HS-5 (cell line): ENCODE measurements around the gene EDIL3.
"Not testable (repeated sequence)": the region's sequence is repeated elsewhere in the genome, so short reads cannot be mapped to it uniquely, and the experiment has no call there.

ENCODE experiments used
- DNase-seq: peaks from one replicate; pipeline ENCODE4 v3.0.0-alpha.2; 2012; ENCODE audit warnings: low read depth

The EDIL3 gene

GRCh38 chr5:84299959-84300358, 84.7 kb downstream of the EDIL3 start:
- DNase-seq = no peak

DNA sequence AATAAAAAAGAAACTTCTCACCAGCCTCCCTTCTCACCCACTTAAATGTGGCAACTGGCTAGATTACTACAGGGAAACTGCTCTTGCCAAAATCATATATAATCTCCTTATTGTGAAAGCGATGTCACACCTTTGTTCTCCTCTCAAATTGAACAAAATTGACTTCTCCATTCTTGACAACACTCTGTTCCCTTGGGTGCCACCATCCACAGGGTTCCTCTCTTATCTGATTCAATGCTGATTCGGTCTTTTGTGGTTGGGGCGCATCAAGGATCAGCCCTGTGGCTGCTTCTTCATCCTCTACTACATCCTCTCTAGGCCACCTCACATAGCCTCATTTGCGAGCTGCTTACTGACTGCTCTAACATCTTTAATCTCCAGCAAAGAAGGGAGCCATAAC, 86.1 kb downstream of the EDIL3 start:
- DNase-seq = no peak

DNA sequence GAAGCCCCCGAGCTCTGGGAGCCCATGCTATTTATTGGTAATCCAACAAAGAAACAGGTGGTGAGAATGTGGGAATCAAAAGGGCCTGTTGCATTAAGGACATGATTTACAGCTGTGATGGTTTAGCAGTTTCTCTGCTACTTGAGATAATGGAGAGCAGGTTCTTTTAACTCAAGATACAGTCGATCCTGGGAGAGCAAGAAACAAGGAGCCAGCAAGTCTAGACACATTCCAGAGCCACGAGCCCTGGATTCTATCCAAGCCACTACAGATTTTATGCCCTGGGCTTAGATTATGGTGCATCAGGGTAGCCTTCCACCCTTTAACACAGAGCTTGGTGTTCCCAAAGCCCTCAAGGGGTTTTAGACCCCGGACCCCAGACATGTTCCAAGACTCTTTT, 87.0 kb downstream of the EDIL3 start:
- DNase-seq = not testable (repeated sequence)

GRCh38 chr5:84292788-84293653, 91.7 kb downstream of the EDIL3 start:
- DNase-seq = no peak

- DNase-seq = no peak
These were observed 92.6 kb downstream of the EDIL3 start for GRCh38 chr5:84292000-84292642.

GRCh38 chr5:84290673-84291072, 94.0 kb downstream of the EDIL3 start:
- no peak for DNase-seq

- DNase-seq = no peak
These were observed 94.5 kb downstream of the EDIL3 start for GRCh38 chr5:84290161-84290560.

- peak; percentile 80 for DNase-seq
These were observed 96.7 kb downstream of the EDIL3 start for GRCh38 chr5:84287951-84288350.

DNA sequence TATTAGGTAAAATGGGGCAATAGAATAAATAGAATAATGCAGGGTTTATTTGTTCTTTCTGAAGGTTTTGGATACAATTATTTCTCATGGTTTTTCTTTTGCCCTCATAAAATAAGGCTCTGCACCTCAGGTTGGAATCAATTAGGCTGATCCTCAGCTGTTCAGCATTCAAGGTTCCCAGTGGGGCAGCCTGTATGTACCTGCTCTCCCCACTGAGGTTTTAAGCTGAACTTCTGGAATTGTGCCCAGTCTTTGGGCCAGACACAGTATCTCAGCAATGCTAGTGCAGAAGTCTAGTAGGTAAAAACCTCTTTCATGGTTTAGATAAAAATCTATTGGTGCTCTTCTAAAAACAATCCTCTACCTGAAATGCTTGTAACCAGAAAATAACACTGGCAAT, 98.0 kb downstream of the EDIL3 start:
- no peak for DNase-seq

- no peak for DNase-seq
These were observed 98.7 kb downstream of the EDIL3 start for GRCh38 chr5:84285641-84286637.

- no peak for DNase-seq
These were observed 103.3 kb downstream of the EDIL3 start for GRCh38 chr5:84281383-84281782.

DNA sequence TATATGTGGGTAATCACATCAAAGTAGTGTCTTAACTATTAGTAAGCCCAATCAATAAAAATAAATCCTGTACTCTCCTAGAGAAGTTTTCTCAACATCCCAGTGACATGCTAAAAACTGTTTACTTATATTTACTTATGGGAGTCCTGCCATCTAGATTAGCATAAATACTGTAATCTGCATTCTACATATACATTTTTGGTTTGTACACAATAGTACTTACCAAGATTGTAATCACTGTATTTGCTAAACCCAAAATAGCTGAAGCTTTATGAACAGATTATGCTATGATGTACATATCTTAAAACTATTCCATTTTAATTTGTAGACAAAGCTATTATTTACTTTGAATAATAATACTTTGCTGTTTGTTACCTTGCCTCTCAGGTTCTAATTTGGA, 105.4 kb downstream of the EDIL3 start:
- DNase-seq = no peak

- DNase-seq = no peak
These were observed 109.1 kb downstream of the EDIL3 start for GRCh38 chr5:84275609-84276008.

GRCh38 chr5:84274585-84275468, 109.9 kb downstream of the EDIL3 start:
- DNase-seq = no peak

GRCh38 chr5:84273517-84273883, 111.2 kb downstream of the EDIL3 start:
- DNase-seq = no peak

- DNase-seq = no peak
These were observed 111.7 kb downstream of the EDIL3 start for GRCh38 chr5:84272771-84273516.

DNA sequence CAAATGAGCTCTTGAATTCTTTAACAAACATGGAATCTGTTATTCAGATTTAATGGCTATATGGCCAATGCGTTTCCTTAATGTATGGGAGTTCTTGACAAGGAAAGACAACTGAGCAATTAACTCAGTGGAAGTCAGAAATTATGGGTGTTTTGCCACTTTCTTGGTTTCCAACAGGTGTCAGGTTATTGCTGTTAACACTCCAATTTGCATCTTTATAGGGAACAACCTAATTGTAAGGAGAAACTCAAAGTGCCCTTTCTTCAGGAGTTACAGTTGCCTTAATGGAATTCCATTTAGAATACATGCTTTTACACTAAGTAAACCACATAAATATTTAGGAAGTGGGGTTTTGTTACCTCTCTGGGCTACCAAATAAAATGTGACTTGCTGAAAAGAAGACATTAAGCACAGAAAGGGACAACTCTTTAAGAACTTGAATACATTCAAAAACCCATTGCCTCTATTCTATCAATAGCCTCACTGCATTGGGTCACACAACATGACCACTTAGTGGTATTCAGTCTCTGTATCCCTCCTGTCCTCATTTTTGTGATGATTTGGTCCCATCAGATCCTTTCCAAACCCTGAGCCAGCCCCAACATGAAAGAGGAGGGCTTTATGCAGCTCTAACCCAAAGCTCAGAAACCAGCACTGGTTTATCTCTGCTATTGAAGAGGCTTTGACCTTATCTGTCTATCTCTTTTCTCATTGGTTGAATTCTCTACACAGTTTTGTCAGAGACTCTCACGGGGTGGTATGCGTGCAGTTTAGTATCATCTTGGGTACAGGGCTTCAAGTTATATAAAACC, 118.7 kb downstream of the EDIL3 start:
- no peak for DNase-seq

- no peak for DNase-seq
These were observed 119.5 kb downstream of the EDIL3 start for GRCh38 chr5:84265130-84265529.

DNA sequence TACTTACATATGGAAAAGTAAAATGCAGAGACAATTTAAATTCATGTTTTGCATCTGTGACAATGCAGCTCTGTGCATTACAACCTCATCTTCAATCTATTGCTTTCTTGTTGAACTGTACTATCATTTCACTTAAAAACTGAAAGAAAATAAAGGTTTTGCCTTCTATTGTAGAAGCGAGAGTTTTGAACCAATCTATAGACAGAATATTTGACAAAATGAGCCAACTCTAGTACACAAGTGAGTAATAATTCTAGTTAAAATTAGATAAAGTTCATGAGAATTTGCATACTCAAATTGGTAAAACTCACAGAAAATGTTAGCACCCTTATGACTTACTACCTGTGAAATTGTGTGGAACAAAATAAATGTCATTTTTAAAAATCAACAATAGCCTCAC, 123.7 kb downstream of the EDIL3 start:
- no peak for DNase-seq

DNA sequence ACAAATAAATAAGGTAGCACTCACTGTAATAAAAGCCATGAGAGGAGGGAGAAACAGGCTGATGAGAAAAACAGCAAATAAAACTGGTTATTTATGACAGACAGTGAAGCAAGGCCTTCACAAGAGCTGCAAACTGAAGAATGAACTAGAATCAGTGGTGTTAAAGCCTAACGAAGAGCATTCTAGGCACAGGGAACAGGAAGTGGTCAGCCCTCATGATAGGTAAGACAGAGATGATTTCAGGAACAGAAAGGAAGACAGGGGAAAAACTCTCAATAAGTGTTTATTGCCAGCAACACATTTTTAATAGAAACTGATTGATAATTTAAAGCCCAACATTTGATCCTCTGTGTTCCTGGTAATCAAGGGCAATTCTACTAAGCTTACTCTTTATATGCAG, 124.5 kb downstream of the EDIL3 start:
- no peak for DNase-seq
